ENCODE data around the gene TNS1.

Gene TNS1

DNA sequence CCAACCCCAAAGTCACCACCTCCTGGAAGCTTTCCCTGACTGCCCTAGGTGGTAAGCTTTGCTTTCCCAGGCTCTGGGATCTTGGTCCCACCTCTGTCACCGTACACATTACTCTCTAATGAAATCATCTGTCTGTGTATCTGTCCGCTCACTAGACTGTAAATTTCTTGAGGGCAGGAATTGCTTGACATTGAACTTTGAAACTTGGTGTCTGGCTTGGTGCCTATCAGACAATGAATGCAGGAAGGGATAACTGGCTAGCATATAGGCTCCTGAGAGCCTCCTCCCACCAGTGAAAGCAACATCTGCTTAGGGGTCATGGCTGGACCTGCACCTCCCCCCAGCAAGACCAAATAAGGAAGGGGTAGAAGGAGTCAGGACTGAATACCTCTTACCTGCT, 155.7 kb downstream of the TNS1 start:
- Histone ChIP-seq H3K27me3 (ENCODE audit: control insufficient read depth, insufficient read depth, low read length) (no peaks in the 10 kb centered on the region), H3K9me3 (ENCODE audit: control insufficient read depth, low read length) (peaks cover 7% of the 10 kb centered on the region), H3K4me1 (ENCODE audit: control insufficient read depth, insufficient read depth, low read length) (peaks cover 38% of the 10 kb centered on the region), H3K9ac (ENCODE audit: low read length) (no peak overlapping the region), H3K36me3 (ENCODE audit: control insufficient read depth, insufficient read depth, low read length) (no peaks in the 10 kb centered on the region), H3K4me3 (ENCODE audit: low read length) (no peak overlapping the region)

DNA sequence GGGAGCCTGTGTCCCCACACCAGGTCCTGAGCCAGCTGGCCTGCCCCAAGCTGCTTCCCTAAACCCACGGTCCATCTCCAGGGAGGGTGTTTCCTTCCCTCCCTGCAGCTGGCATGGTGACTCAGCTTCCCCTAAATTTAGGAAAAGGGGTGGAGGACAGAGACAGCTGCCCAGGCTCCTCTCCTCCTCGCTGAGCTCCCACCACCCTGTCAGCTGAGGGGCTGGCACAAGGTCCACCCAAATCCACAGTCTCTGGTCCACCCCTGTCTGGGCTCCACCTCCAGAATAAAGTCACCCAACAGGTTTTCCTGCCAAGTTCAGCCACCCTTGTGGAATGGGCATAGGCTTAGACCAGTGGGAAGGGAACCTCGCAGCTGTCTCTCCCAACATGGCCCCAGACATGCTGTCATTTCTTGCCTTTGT, 156.5 kb downstream of the TNS1 start:
- Histone ChIP-seq H3K4me1 (ENCODE audit: control insufficient read depth, insufficient read depth, low read length) (peaks cover 34% of the 10 kb centered on the region), H3K36me3 (ENCODE audit: control insufficient read depth, insufficient read depth, low read length) (no peaks in the 10 kb centered on the region), H3K9ac (ENCODE audit: low read length) (no peak overlapping the region), H3K4me3 (ENCODE audit: low read length) (no peak overlapping the region), H3K27me3 (ENCODE audit: control insufficient read depth, insufficient read depth, low read length) (no peaks in the 10 kb centered on the region), H3K9me3 (ENCODE audit: control insufficient read depth, low read length) (peaks cover 7% of the 10 kb centered on the region)

- H3K4me1 ChIP-seq (ENCODE audit: control insufficient read depth, insufficient read depth, low read length) = peaks cover 25% of the 10 kb centered on the region
- H3K9ac ChIP-seq (ENCODE audit: low read length) = no peak overlapping the region
- no peaks in the 10 kb centered on the region for H3K36me3 ChIP-seq (ENCODE audit: control insufficient read depth, insufficient read depth, low read length)
- H3K27me3 ChIP-seq (ENCODE audit: control insufficient read depth, insufficient read depth, low read length) = no peaks in the 10 kb centered on the region
- H3K9me3 ChIP-seq (ENCODE audit: control insufficient read depth, low read length) = peaks cover 7% of the 10 kb centered on the region
- no peak overlapping the region for H3K4me3 ChIP-seq (ENCODE audit: low read length)
Observed at GRCh38 chr2:217845301-217845700, 157.5 kb downstream of the TNS1 start.

GRCh38 chr2:217844696-217845095, 158.1 kb downstream of the TNS1 start:
- no peaks in the 10 kb centered on the region for H3K36me3 ChIP-seq (ENCODE audit: control insufficient read depth, insufficient read depth, low read length)
- no peak overlapping the region for H3K9ac ChIP-seq (ENCODE audit: low read length)
- peaks cover 19% of the 10 kb centered on the region for H3K4me1 ChIP-seq (ENCODE audit: control insufficient read depth, insufficient read depth, low read length)
- no peaks in the 10 kb centered on the region for H3K27me3 ChIP-seq (ENCODE audit: control insufficient read depth, insufficient read depth, low read length)
- no peak overlapping the region for H3K4me3 ChIP-seq (ENCODE audit: low read length)
- H3K9me3 ChIP-seq (ENCODE audit: control insufficient read depth, low read length) = peaks cover 7% of the 10 kb centered on the region

GRCh38 chr2:217843324-217843723, 159.5 kb downstream of the TNS1 start:
- no peak overlapping the region for H3K9ac ChIP-seq (ENCODE audit: low read length)
- no peaks in the 10 kb centered on the region for H3K27me3 ChIP-seq (ENCODE audit: control insufficient read depth, insufficient read depth, low read length)
- no peak overlapping the region for H3K4me3 ChIP-seq (ENCODE audit: low read length)
- no peaks in the 10 kb centered on the region for H3K36me3 ChIP-seq (ENCODE audit: control insufficient read depth, insufficient read depth, low read length)
- H3K9me3 ChIP-seq (ENCODE audit: control insufficient read depth, low read length) = peaks cover 7% of the 10 kb centered on the region
- H3K4me1 ChIP-seq (ENCODE audit: control insufficient read depth, insufficient read depth, low read length) = peaks cover 13% of the 10 kb centered on the region

- Histone ChIP-seq H3K36me3 (ENCODE audit: control insufficient read depth, insufficient read depth, low read length) (no peaks in the 10 kb centered on the region), H3K4me3 (ENCODE audit: low read length) (no peak overlapping the region), H3K27me3 (ENCODE audit: control insufficient read depth, insufficient read depth, low read length) (no peaks in the 10 kb centered on the region), H3K9ac (ENCODE audit: low read length) (no peak overlapping the region), H3K4me1 (ENCODE audit: control insufficient read depth, insufficient read depth, low read length) (peaks cover 17% of the 10 kb centered on the region), H3K9me3 (ENCODE audit: control insufficient read depth, low read length) (peaks cover 7% of the 10 kb centered on the region)
Observed at GRCh38 chr2:217842017-217842416, 160.8 kb downstream of the TNS1 start.

DNA sequence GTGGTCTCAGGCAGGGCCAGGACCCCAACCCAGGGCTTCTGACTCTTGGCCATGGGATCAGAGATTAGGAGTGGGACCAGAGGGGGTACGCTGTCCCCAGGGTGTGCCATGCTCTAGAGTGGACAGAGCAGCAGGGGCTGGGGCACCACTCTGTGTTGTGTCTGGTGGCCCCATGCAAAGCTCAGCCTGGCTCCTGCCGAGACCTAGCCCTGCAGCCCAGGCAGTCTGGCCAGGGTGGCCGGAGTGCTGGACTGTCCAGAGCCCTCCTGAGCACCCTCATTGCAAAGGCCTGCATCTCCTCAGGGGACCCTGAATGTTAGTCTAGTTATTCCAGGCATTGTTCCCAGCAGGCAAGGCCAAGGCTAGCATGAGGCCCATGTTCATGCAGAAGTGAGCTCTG, 162.3 kb downstream of the TNS1 start:
- H3K36me3 ChIP-seq (ENCODE audit: control insufficient read depth, insufficient read depth, low read length) = no peaks in the 10 kb centered on the region
- H3K4me3 ChIP-seq (ENCODE audit: low read length) = no peak overlapping the region
- H3K4me1 ChIP-seq (ENCODE audit: control insufficient read depth, insufficient read depth, low read length) = peaks cover 13% of the 10 kb centered on the region

DNA sequence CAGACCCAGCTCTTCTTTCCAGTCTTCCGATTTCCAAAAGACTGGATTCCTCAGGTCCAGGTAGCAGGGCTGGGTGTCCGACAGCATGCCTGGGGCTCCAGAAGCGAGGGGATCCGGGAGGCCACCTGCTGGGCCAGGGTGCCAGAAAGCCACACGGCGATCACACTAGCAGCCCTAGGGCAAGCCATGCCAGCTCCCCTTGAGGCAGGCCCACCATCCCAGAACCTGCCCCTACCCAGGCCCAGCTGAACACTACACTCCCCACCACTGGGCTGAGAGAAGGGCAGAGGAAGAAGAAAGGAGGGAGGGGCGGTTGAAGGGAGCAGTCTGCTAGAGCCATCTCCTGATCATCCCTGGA, 163.1 kb downstream of the TNS1 start:
- Histone ChIP-seq H3K4me1 (ENCODE audit: control insufficient read depth, insufficient read depth, low read length) (peaks cover 13% of the 10 kb centered on the region), H3K9ac (ENCODE audit: low read length) (no peak overlapping the region), H3K9me3 (ENCODE audit: control insufficient read depth, low read length) (peaks cover 7% of the 10 kb centered on the region), H3K4me3 (ENCODE audit: low read length) (no peak overlapping the region), H3K27me3 (ENCODE audit: control insufficient read depth, insufficient read depth, low read length) (no peaks in the 10 kb centered on the region), H3K36me3 (ENCODE audit: control insufficient read depth, insufficient read depth, low read length) (no peaks in the 10 kb centered on the region)

More for the DNA sequence above, 162.3 kb downstream of the TNS1 start:
- H3K9ac ChIP-seq (ENCODE audit: low read length) = no peak overlapping the region
- no peaks in the 10 kb centered on the region for H3K27me3 ChIP-seq (ENCODE audit: control insufficient read depth, insufficient read depth, low read length)
- peaks cover 7% of the 10 kb centered on the region for H3K9me3 ChIP-seq (ENCODE audit: control insufficient read depth, low read length)

DNA sequence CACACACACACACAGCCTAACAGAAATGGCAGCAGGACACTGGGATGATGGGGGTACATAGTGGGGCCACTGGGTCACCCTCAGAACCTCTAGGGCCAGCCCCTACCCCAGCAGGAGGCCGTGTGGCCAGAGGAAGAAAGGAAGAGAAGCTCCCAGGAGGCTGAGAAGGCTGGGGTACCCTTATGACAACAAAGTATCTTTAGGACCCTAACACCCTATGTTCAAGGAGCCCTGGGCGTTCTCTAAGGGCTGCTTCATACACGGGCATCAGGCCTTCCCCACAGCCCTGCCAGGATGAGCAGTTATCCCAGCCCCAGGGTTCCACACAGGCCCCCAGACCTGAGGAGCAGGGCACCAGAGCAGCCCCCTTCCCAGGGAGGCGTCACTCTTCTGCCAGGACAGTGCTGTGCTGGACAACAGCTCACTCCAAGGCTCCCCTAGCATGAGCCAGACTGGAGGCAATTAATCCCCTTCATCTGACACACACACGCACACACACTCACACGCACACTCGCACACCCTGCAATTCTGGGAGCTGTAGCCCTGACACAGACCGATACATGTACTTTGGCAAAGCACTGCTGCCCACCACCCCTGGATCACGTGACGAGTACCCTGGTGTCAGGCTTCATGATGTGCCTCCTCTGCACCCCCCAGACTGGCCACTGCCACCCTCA, 163.6 kb downstream of the TNS1 start:
- peaks cover 13% of the 10 kb centered on the region for H3K4me1 ChIP-seq (ENCODE audit: control insufficient read depth, insufficient read depth, low read length)
- H3K9me3 ChIP-seq (ENCODE audit: control insufficient read depth, low read length) = peaks cover 2% of the 10 kb centered on the region
- H3K27me3 ChIP-seq (ENCODE audit: control insufficient read depth, insufficient read depth, low read length) = no peaks in the 10 kb centered on the region
- H3K36me3 ChIP-seq (ENCODE audit: control insufficient read depth, insufficient read depth, low read length) = no peaks in the 10 kb centered on the region
- no peak overlapping the region for H3K4me3 ChIP-seq (ENCODE audit: low read length)
- H3K9ac ChIP-seq (ENCODE audit: low read length) = no peak overlapping the region

GRCh38 chr2:217838409-217838831, 164.4 kb downstream of the TNS1 start:
- H3K9me3 ChIP-seq (ENCODE audit: control insufficient read depth, low read length) = no peaks in the 10 kb centered on the region
- H3K27me3 ChIP-seq (ENCODE audit: control insufficient read depth, insufficient read depth, low read length) = no peaks in the 10 kb centered on the region
- no peak overlapping the region for H3K4me3 ChIP-seq (ENCODE audit: low read length)
- no peak overlapping the region for H3K9ac ChIP-seq (ENCODE audit: low read length)
- peaks cover 13% of the 10 kb centered on the region for H3K4me1 ChIP-seq (ENCODE audit: control insufficient read depth, insufficient read depth, low read length)
- H3K36me3 ChIP-seq (ENCODE audit: control insufficient read depth, insufficient read depth, low read length) = no peaks in the 10 kb centered on the region

GRCh38 chr2:217837530-217837929, 165.3 kb downstream of the TNS1 start:
- Histone ChIP-seq H3K9ac (ENCODE audit: low read length) (no peak overlapping the region), H3K4me1 (ENCODE audit: control insufficient read depth, insufficient read depth, low read length) (peaks cover 13% of the 10 kb centered on the region), H3K4me3 (ENCODE audit: low read length) (no peak overlapping the region), H3K36me3 (ENCODE audit: control insufficient read depth, insufficient read depth, low read length) (no peaks in the 10 kb centered on the region), H3K9me3 (ENCODE audit: control insufficient read depth, low read length) (no peaks in the 10 kb centered on the region), H3K27me3 (ENCODE audit: control insufficient read depth, insufficient read depth, low read length) (no peaks in the 10 kb centered on the region)

- no peak overlapping the region for H3K4me3 ChIP-seq (ENCODE audit: low read length)
- H3K9ac ChIP-seq (ENCODE audit: low read length) = no peak overlapping the region
- no peaks in the 10 kb centered on the region for H3K36me3 ChIP-seq (ENCODE audit: control insufficient read depth, insufficient read depth, low read length)
- H3K27me3 ChIP-seq (ENCODE audit: control insufficient read depth, insufficient read depth, low read length) = no peaks in the 10 kb centered on the region
- peaks cover 13% of the 10 kb centered on the region for H3K4me1 ChIP-seq (ENCODE audit: control insufficient read depth, insufficient read depth, low read length)
- no peaks in the 10 kb centered on the region for H3K9me3 ChIP-seq (ENCODE audit: control insufficient read depth, low read length)
Observed at GRCh38 chr2:217836901-217837491, 165.8 kb downstream of the TNS1 start.

Measured in mucosa of stomach (tissue), 1 donor.